Measurements from ENCODE around the gene ARHGEF2.

ARHGEF2 gene

GRCh38 chr1:155962599-155963211 is 15.6 kb downstream of the ARHGEF2 start:
- Histone ChIP-seq H3K9ac (ENCODE audit: low read depth, low read length, poor library complexity) (peak overlapping the region; percentile 39), H3K4me1 (ENCODE audit: control insufficient read depth in 2 of 2, insufficient read depth in 1 of 2, low read depth in 1 of 2, low read length in 2 of 2) (peaks cover 4 to 5% of the 10 kb centered on the region in 2 donors), H2BK15ac (ENCODE audit: low read length) (no peak overlapping the region), H3K36me3 (replicated peaks in 1 of 2; ENCODE audit: control insufficient read depth in 2 of 2, insufficient read depth in 2 of 2, low read length in 2 of 2) (peaks cover 66 to 96% of the 10 kb centered on the region in 2 donors), H3K9me3 (replicated peaks in 1 of 2; ENCODE audit: control insufficient read depth in 2 of 2, insufficient read depth in 1 of 2, low read depth in 1 of 2, low read length in 2 of 2) (no peaks in the 10 kb centered on the region), H3K27ac (replicated peaks; ENCODE audit: low read length) (no peak overlapping the region), H3K14ac (ENCODE audit: low read length) (no peak overlapping the region), H2BK5ac (ENCODE audit: low read length) (no peak overlapping the region), H2AFZ (ENCODE audit: low read length) (no peak overlapping the region), H4K91ac (ENCODE audit: low read depth, low read length, poor library complexity) (no peak overlapping the region), H3K4me3 (ENCODE audit: low read length in 2 of 2) (no peak overlapping the region), H3K18ac (ENCODE audit: low read length) (no peak overlapping the region), H3K23ac (ENCODE audit: low read depth, low read length, poor library complexity) (no peak overlapping the region), H3K79me1 (ENCODE audit: low read depth, low read length) (peaks cover 15% of the 10 kb centered on the region), H4K8ac (ENCODE audit: low read depth, low read length) (peak overlapping the region; percentile 78), H2BK12ac (ENCODE audit: low read length) (no peak overlapping the region), H3K4me2 (ENCODE audit: insufficient read depth, low read length, poor library complexity, severe bottlenecking) (no peak overlapping the region), H2BK120ac (ENCODE audit: low read depth, low read length) (no peak overlapping the region), H2AK5ac (ENCODE audit: low read depth, low read length) (no peak overlapping the region), H3K27me3 (ENCODE audit: control insufficient read depth in 3 of 3, insufficient read depth in 3 of 3, low read depth in 1 of 3, low read length in 3 of 3) (no peaks in the 10 kb centered on the region), H3K4ac (ENCODE audit: low read length) (no peak overlapping the region)
- DNase-seq (ENCODE audit: low spot score): no peak
- no CpG with 5 or more reads among the region's 18 CpGs for WGBS, 2 donors (ENCODE audit: extremely low coverage in 2 of 2, insufficient read length in 2 of 2, insufficient replicate concordance in 1 of 2)

DNA sequence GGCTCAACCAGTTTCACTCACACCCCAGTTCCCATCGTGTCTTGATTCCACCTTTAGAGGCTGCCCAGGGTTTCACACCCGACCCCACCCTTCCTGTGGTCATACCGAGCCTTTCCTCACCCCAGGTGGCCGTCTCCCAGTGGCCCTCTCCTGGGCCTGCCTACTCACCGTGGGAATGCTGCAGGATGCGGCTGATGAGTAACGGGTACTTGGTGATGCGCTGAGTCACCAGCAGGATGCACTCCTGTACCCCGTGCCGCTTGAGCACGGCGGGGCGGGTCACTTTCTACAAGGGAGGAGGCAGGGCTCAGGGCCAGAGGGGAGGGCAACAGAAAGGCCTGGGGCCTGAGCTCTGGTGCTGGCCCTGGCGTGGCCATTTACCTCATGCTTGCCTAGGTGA is 16.4 kb downstream of the ARHGEF2 start:
- H3K79me1 ChIP-seq (ENCODE audit: low read depth, low read length): peaks cover 12% of the 10 kb centered on the region
- no peak overlapping the region for H3K27ac ChIP-seq (replicated peaks; ENCODE audit: low read length)
- H3K9ac ChIP-seq (ENCODE audit: low read depth, low read length, poor library complexity): no peak overlapping the region
- no peak overlapping the region for H2AFZ ChIP-seq (ENCODE audit: low read length)
- H2AK5ac ChIP-seq (ENCODE audit: low read depth, low read length): no peak overlapping the region
- H3K9me3 ChIP-seq (replicated peaks in 1 of 2; ENCODE audit: control insufficient read depth in 2 of 2, insufficient read depth in 1 of 2, low read depth in 1 of 2, low read length in 2 of 2): no peaks in the 10 kb centered on the region
- H4K91ac ChIP-seq (ENCODE audit: low read depth, low read length, poor library complexity): no peak overlapping the region
- H4K8ac ChIP-seq (ENCODE audit: low read depth, low read length): no peak overlapping the region
- H3K4me2 ChIP-seq (ENCODE audit: insufficient read depth, low read length, poor library complexity, severe bottlenecking): no peak overlapping the region
- H3K4me1 ChIP-seq (ENCODE audit: control insufficient read depth in 2 of 2, insufficient read depth in 1 of 2, low read depth in 1 of 2, low read length in 2 of 2): no peaks in the 10 kb centered on the region
- no peaks in the 10 kb centered on the region for H3K27me3 ChIP-seq (ENCODE audit: control insufficient read depth in 3 of 3, insufficient read depth in 3 of 3, low read depth in 1 of 3, low read length in 3 of 3)
- no peak overlapping the region for H3K4ac ChIP-seq (ENCODE audit: low read length)
- peaks cover 67 to 96% of the 10 kb centered on the region in 2 donors for H3K36me3 ChIP-seq (replicated peaks in 1 of 2; ENCODE audit: control insufficient read depth in 2 of 2, insufficient read depth in 2 of 2, low read length in 2 of 2)
- no CpG with 5 or more reads among the region's 14 CpGs for WGBS, 2 donors (ENCODE audit: extremely low coverage in 2 of 2, insufficient read length in 2 of 2, insufficient replicate concordance in 1 of 2)
- H3K14ac ChIP-seq (ENCODE audit: low read length): no peak overlapping the region
- H3K4me3 ChIP-seq (ENCODE audit: low read length in 2 of 2): no peak overlapping the region
- H2BK12ac ChIP-seq (ENCODE audit: low read length): no peak overlapping the region
- H2BK120ac ChIP-seq (ENCODE audit: low read depth, low read length): no peak overlapping the region
- H2BK15ac ChIP-seq (ENCODE audit: low read length): no peak overlapping the region
- H3K23ac ChIP-seq (ENCODE audit: low read depth, low read length, poor library complexity): no peak overlapping the region
- H3K18ac ChIP-seq (ENCODE audit: low read length): no peak overlapping the region
- H2BK5ac ChIP-seq (ENCODE audit: low read length): no peak overlapping the region
- no peak for DNase-seq (ENCODE audit: low spot score)

DNA sequence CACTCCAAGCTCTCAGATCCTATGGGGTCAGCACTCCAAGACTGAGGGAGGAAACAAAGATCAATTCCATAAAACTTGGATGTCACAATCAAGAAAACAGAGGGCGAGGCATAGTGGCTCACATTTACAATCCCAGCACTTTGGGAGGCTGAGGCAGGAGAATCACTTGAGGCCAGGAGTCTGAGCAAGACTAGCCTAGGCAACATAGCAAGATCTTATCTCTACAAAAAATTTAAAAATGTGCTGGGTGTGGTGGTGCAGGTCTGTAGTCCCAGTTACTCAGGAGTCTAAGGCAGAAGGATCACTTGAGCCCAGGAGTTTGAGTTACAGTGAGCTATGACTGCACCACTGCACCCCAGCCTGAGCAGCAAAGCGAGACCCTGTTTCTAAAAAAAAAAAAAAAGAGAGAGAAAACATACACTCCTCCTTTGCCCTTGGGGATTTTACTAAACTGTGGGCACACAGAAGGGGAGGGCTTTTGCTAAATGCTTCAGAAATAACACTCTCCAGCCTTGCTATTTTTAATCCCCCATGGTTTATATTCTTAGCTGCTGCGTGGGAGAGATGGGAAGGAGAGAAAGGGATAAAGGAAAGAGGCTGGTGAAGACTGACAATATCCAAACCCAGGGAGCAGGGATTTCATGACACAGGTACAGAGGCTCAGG is 18.1 kb downstream of the ARHGEF2 start:
- Histone ChIP-seq H3K79me1 (ENCODE audit: low read depth, low read length) (peaks cover 5% of the 10 kb centered on the region), H2BK120ac (ENCODE audit: low read depth, low read length) (no peak overlapping the region), H3K4me3 (ENCODE audit: low read length in 2 of 2) (no peak overlapping the region), H3K36me3 (replicated peaks in 1 of 2; ENCODE audit: control insufficient read depth in 2 of 2, insufficient read depth in 2 of 2, low read length in 2 of 2) (peaks cover 55 to 95% of the 10 kb centered on the region in 2 donors), H2BK12ac (ENCODE audit: low read length) (no peak overlapping the region), H3K23ac (ENCODE audit: low read depth, low read length, poor library complexity) (no peak overlapping the region), H3K4ac (ENCODE audit: low read length) (no peak overlapping the region), H3K18ac (ENCODE audit: low read length) (no peak overlapping the region), H3K14ac (ENCODE audit: low read length) (no peak overlapping the region), H2BK5ac (ENCODE audit: low read length) (no peak overlapping the region), H2AK5ac (ENCODE audit: low read depth, low read length) (no peak overlapping the region), H3K27ac (replicated peaks; ENCODE audit: low read length) (no peak overlapping the region), H2BK15ac (ENCODE audit: low read length) (no peak overlapping the region), H2AFZ (ENCODE audit: low read length) (no peak overlapping the region), H4K8ac (ENCODE audit: low read depth, low read length) (no peak overlapping the region), H3K4me2 (ENCODE audit: insufficient read depth, low read length, poor library complexity, severe bottlenecking) (no peak overlapping the region), H3K4me1 (ENCODE audit: control insufficient read depth in 2 of 2, insufficient read depth in 1 of 2, low read depth in 1 of 2, low read length in 2 of 2) (no peaks in the 10 kb centered on the region), H3K9me3 (replicated peaks in 1 of 2; ENCODE audit: control insufficient read depth in 2 of 2, insufficient read depth in 1 of 2, low read depth in 1 of 2, low read length in 2 of 2) (no peaks in the 10 kb centered on the region), H3K27me3 (ENCODE audit: control insufficient read depth in 3 of 3, insufficient read depth in 3 of 3, low read depth in 1 of 3, low read length in 3 of 3) (no peaks in the 10 kb centered on the region), H4K91ac (ENCODE audit: low read depth, low read length, poor library complexity) (no peak overlapping the region), H3K9ac (ENCODE audit: low read depth, low read length, poor library complexity) (no peak overlapping the region)
- WGBS, 2 donors (ENCODE audit: extremely low coverage in 2 of 2, insufficient read length in 2 of 2, insufficient replicate concordance in 1 of 2): no CpG with 5 or more reads among the region's 3 CpGs
- no peak for DNase-seq (ENCODE audit: low spot score)

GRCh38 chr1:155957411-155957915 is 20.9 kb downstream of the ARHGEF2 start:
- Histone ChIP-seq H2BK12ac (ENCODE audit: low read length) (no peak overlapping the region), H3K27me3 (ENCODE audit: control insufficient read depth in 3 of 3, insufficient read depth in 3 of 3, low read depth in 1 of 3, low read length in 3 of 3) (no peaks in the 10 kb centered on the region), H2BK15ac (ENCODE audit: low read length) (no peak overlapping the region), H3K36me3 (replicated peaks in 1 of 2; ENCODE audit: control insufficient read depth in 2 of 2, insufficient read depth in 2 of 2, low read length in 2 of 2) (peaks cover 55 to 96% of the 10 kb centered on the region in 2 donors), H4K8ac (ENCODE audit: low read depth, low read length) (no peak overlapping the region), H3K9me3 (replicated peaks in 1 of 2; ENCODE audit: control insufficient read depth in 2 of 2, insufficient read depth in 1 of 2, low read depth in 1 of 2, low read length in 2 of 2) (no peaks in the 10 kb centered on the region), H2BK5ac (ENCODE audit: low read length) (no peak overlapping the region), H3K9ac (ENCODE audit: low read depth, low read length, poor library complexity) (no peak overlapping the region), H2AFZ (ENCODE audit: low read length) (no peak overlapping the region), H3K4me3 (ENCODE audit: low read length in 2 of 2) (no peak overlapping the region), H3K4ac (ENCODE audit: low read length) (no peak overlapping the region), H3K23ac (ENCODE audit: low read depth, low read length, poor library complexity) (no peak overlapping the region), H3K4me2 (ENCODE audit: insufficient read depth, low read length, poor library complexity, severe bottlenecking) (no peak overlapping the region), H3K79me1 (ENCODE audit: low read depth, low read length) (peaks cover 2% of the 10 kb centered on the region), H3K4me1 (ENCODE audit: control insufficient read depth in 2 of 2, insufficient read depth in 1 of 2, low read depth in 1 of 2, low read length in 2 of 2) (no peaks in the 10 kb centered on the region), H2AK5ac (ENCODE audit: low read depth, low read length) (no peak overlapping the region), H3K18ac (ENCODE audit: low read length) (no peak overlapping the region), H3K14ac (ENCODE audit: low read length) (peak overlapping the region; percentile 66), H2BK120ac (ENCODE audit: low read depth, low read length) (no peak overlapping the region), H4K91ac (ENCODE audit: low read depth, low read length, poor library complexity) (no peak overlapping the region), H3K27ac (replicated peaks; ENCODE audit: low read length) (no peak overlapping the region)
- no peak for DNase-seq (ENCODE audit: low spot score)
- no CpG with 5 or more reads among the region's 12 CpGs for WGBS, 2 donors (ENCODE audit: extremely low coverage in 2 of 2, insufficient read length in 2 of 2, insufficient replicate concordance in 1 of 2)
